PFSK-1 (cell line): ENCODE measurements around the gene FIG4.

Experiments
- POLR2AphosphoS5 ChIP-seq: IDR thresholded peaks from 2 replicates; pipeline ENCODE4 v1.6.1; 2012; ENCODE audit warnings: low read depth, mild to moderate bottlenecking, control low read depth, low read length, moderate library complexity
- REST ChIP-seq, 2 experiments: IDR thresholded peaks; 2 replicates each; pipeline versions ENCODE4 v1.6.1 to v1.8.0; 2011 to 2012; ENCODE audit warnings: low read depth in 2 of 2, low read length in 2 of 2, control low read depth in 1 of 2, inconsistent platforms in 1 of 2, mild to moderate bottlenecking in 1 of 2, moderate library complexity in 1 of 2; ENCODE audit not compliant: insufficient read depth in 1 of 2
- TAF1 ChIP-seq: IDR thresholded peaks from 2 replicates; pipeline ENCODE4 v1.6.1; 2012; ENCODE audit warnings: low read length, control low read depth, borderline replicate concordance; ENCODE audit not compliant: insufficient read depth

- TF ChIP-seq TAF1, result no peak
- no peak for TF ChIP-seq REST (IDR thresholded peaks at IDR 0.05; ENCODE audit: insufficient read depth in 1 of 2, low read depth in 2 of 2, low read length in 2 of 2)
- TF ChIP-seq POLR2AphosphoS5, result no peak
These were observed 161.6 kb downstream of the FIG4 start for GRCh38 chr6:109852713-109853112.
